Uterus (tissue), 4 donors: ENCODE measurements around the gene LRRC53. TPM values are rescaled to one million over a fixed set of nuclear protein-coding genes. Genes with fewer than 3 reads are reported as not detected.

ENCODE experiments used
- DNase-seq, 2 donors: peaks; one replicate each; pipeline ENCODE4 v3.0.0-alpha.2; 2019 to 2020
- H3K27ac ChIP-seq, 2 donors: fragments of 200-600 bp; sonication (generic); 1 replicate in 1 of 2; 2 replicates in 1 of 2; pipeline ENCODE4 v1.5.1; 2016 to 2018
- H3K27me3 ChIP-seq, 2 donors: fragments of 200-600 bp; sonication (generic); one replicate each; pipeline ENCODE4 v1.5.1; 2018 to 2019; ENCODE audit warnings: control low read depth in 1 of 2
- H3K36me3 ChIP-seq, 2 donors: fragments of 200-600 bp; sonication (generic); one replicate each; pipeline ENCODE4 v1.5.1; 2019; ENCODE audit warnings: control low read depth in 1 of 2
- H3K4me1 ChIP-seq, 2 donors: fragments of 200-600 bp; sonication (generic); one replicate each; pipeline ENCODE4 v1.5.1; 2018 to 2019; ENCODE audit warnings: control low read depth in 1 of 2
- H3K4me3 ChIP-seq, 2 donors: fragments of 200-600 bp; sonication (generic); 1 replicate in 1 of 2; 2 replicates in 1 of 2; pipeline ENCODE4 v1.5.1; 2018 to 2019; ENCODE audit warnings: mild to moderate bottlenecking in 1 of 2
- H3K9me3 ChIP-seq, 2 donors: fragments of 200-600 bp; sonication (generic); one replicate each; pipeline ENCODE4 v1.5.1; 2019; ENCODE audit warnings: control low read depth in 1 of 2
- CTCF ChIP-seq, 4 experiments: fragments of 200-600 bp in 2 of 4; fragments of 450-650 bp in 2 of 4; sonication (generic) in 2 of 4; IDR thresholded peaks; one replicate each; pipeline ENCODE4 v1.5.1; 2016 to 2019; ENCODE audit warnings: antibody characterized with exemption in 4 of 4, mild to moderate bottlenecking in 2 of 4, moderate library complexity in 1 of 4
- POLR2A ChIP-seq, 2 donors: fragments of 450-650 bp; IDR thresholded peaks; one replicate each; pipeline ENCODE4 v1.6.1; 2016; ENCODE audit warnings: antibody characterized with exemption in 2 of 2, mild to moderate bottlenecking in 1 of 2, moderate library complexity in 1 of 2
- intact Hi-C: fragments of 100-400 bp; cut with DNase I; formaldehyde crosslinking; loops from one replicate; pipeline ENCODE4 v1.15.1; 2023; ENCODE audit warnings: low total_unique reads
- total RNA-seq, 4 donors: library from RNA; depleted of rRNA in 3 of 4; stranded (reverse); fragments of >200 nt in 3 of 4; gene quantifications; one replicate each; pipeline versions ENCODE4 v1.1.0 to v1.2.4, GENCODE V29; 2014 to 2023
- donor health status: DM: yes; HTN: yes; CAD: no.

The LRRC53 gene
- total RNA-seq, 4 donors from 2014 or later: 0.21 TPM; not detected in 3

GRCh38 chr1:74531796-74532195 lies 19.4 kb upstream of the LRRC53 start:
- no peak for TF ChIP-seq CTCF (IDR thresholded peaks at IDR 0.05)
- no peak for TF ChIP-seq POLR2A (IDR thresholded peaks at IDR 0.05)
- Histone ChIP-seq H3K36me3 (no peaks in the 10 kb centered on the region), H3K9me3 (no peaks in the 10 kb centered on the region), H3K27ac (no peak overlapping the region), H3K4me1 (no peaks in the 10 kb centered on the region), H3K4me3 (no peak overlapping the region), H3K27me3 (no peaks in the 10 kb centered on the region)
- intact Hi-C loops: no loop called here
- no peak for DNase-seq

- TF ChIP-seq CTCF (IDR thresholded peaks at IDR 0.05): no peak
- TF ChIP-seq POLR2A (IDR thresholded peaks at IDR 0.05): no peak
- intact Hi-C loops: no loop called here
- DNase-seq: no peak
- Histone ChIP-seq H3K27ac (no peak overlapping the region), H3K9me3 (no peaks in the 10 kb centered on the region), H3K36me3 (no peaks in the 10 kb centered on the region), H3K27me3 (no peaks in the 10 kb centered on the region), H3K4me1 (no peaks in the 10 kb centered on the region), H3K4me3 (no peak overlapping the region)
Observed at GRCh38 chr1:74530892-74531291, 18.5 kb upstream of the LRRC53 start.

GRCh38 chr1:74528123-74528522 lies 15.7 kb upstream of the LRRC53 start:
- H3K4me3 ChIP-seq: no peak overlapping the region
- TF ChIP-seq CTCF (IDR thresholded peaks at IDR 0.05) (no peak), POLR2A (IDR thresholded peaks at IDR 0.05) (no peak)
- intact Hi-C loops: no loop called here
- no peaks in the 10 kb centered on the region for H3K27me3 ChIP-seq
- no peak for DNase-seq
- H3K27ac ChIP-seq: no peak overlapping the region
- no peaks in the 10 kb centered on the region for H3K36me3 ChIP-seq
- no peaks in the 10 kb centered on the region for H3K4me1 ChIP-seq
- no peaks in the 10 kb centered on the region for H3K9me3 ChIP-seq

- H3K27ac ChIP-seq: no peak overlapping the region
- intact Hi-C loops: no loop called here
Observed at GRCh38 chr1:74526708-74527107, 14.3 kb upstream of the LRRC53 start.

GRCh38 chr1:74523873-74524480 lies 11.6 kb upstream of the LRRC53 start:
- Histone ChIP-seq H3K36me3 (no peaks in the 10 kb centered on the region), H3K4me1 (no peaks in the 10 kb centered on the region), H3K9me3 (no peaks in the 10 kb centered on the region), H3K4me3 (no peak overlapping the region), H3K27me3 (no peaks in the 10 kb centered on the region), H3K27ac (no peak overlapping the region)
- TF ChIP-seq CTCF (IDR thresholded peaks at IDR 0.05): no peak
- TF ChIP-seq POLR2A (IDR thresholded peaks at IDR 0.05): no peak
- intact Hi-C loops: no loop called here
- DNase-seq: no peak

More at GRCh38 chr1:74526708-74527107, 14.3 kb upstream of the LRRC53 start:
- no peak for DNase-seq
- H3K4me3 ChIP-seq: no peak overlapping the region
- no peaks in the 10 kb centered on the region for H3K9me3 ChIP-seq
- no peaks in the 10 kb centered on the region for H3K4me1 ChIP-seq
- H3K36me3 ChIP-seq: no peaks in the 10 kb centered on the region
- H3K27me3 ChIP-seq: no peaks in the 10 kb centered on the region
- no peak for TF ChIP-seq CTCF (IDR thresholded peaks at IDR 0.05)
- no peak for TF ChIP-seq POLR2A (IDR thresholded peaks at IDR 0.05)
